A549 (cell line): ENCODE results near the gene DIP2A. TPM values are rescaled to one million over a fixed set of nuclear protein-coding genes. Genes with fewer than 3 reads are reported as not detected.

Source experiments
- ATAC-seq, 2 experiments: fragments of 200-7000 bp in 1 of 2; fragments of >200 bp in 1 of 2; cut with Nextera tagmentation in 1 of 2; cut with Tn5 transposase in 1 of 2; 3 replicates each; pipeline versions ENCODE4 v1.8.0 to v1.9.1; 2018 to 2020; ENCODE audit warnings: mild to moderate bottlenecking in 1 of 2, moderate library complexity in 1 of 2
- CTCF ChIA-PET: fragments of 300-600 bp; sonication (Branson Sonifier 250); formaldehyde crosslinking; extraction: SDS; loops from one replicate; lab custom pipeline; 2021; ENCODE audit warnings: antibody characterized with exemption, inconsistent platforms; lab: Yijun Ruan, JAX
- POLR2A ChIA-PET: fragments of 350-600 bp; formaldehyde crosslinking; extraction: SDS; loops from one replicate; lab custom pipeline; 2021; ENCODE audit warnings: antibody characterized with exemption, inconsistent platforms; lab: Yijun Ruan, JAX
- DNase-seq, 2 experiments: peaks; one replicate each; pipeline versions ENCODE4 v3.0.0 to v3.0.0-alpha.2; 2011 to 2016; ENCODE audit warnings: low read depth in 1 of 2, low spot score in 1 of 2
- FAIRE-seq: peaks from 2 replicates; lab custom pipeline; 2011; peaks lifted over from hg19 to GRCh38; lab: Jason Lieb, UNC
- H3K27ac ChIP-seq, 2 experiments: fragments of >200 bp; sonication (Bioruptor Twin); formaldehyde crosslinking; 3 replicates each; pipeline ENCODE4 v1.5.1; 2016 to 2017
- H3K4me1 ChIP-seq: fragments of >200 bp; sonication (Bioruptor Twin); formaldehyde crosslinking; 3 replicates; pipeline ENCODE4 v1.6.1; 2016
- H3K4me2 ChIP-seq: fragments of >200 bp; sonication (Bioruptor Twin); formaldehyde crosslinking; 3 replicates; pipeline ENCODE4 v1.6.1; 2016
- H3K4me3 ChIP-seq: fragments of >200 bp; sonication (Bioruptor Twin); formaldehyde crosslinking; 3 replicates; pipeline ENCODE4 v1.5.1; 2016
- H3K9me3 ChIP-seq: fragments of >200 bp; sonication (Bioruptor Twin); formaldehyde crosslinking; 3 replicates; pipeline ENCODE4 v1.6.1; 2016
- CEBPB ChIP-seq, 2 experiments: fragments of >200 bp in 1 of 2; sonication (Bioruptor Twin) in 1 of 2; formaldehyde crosslinking in 1 of 2; IDR thresholded peaks; 2 replicates each; pipeline ENCODE4 v1.6.1; 2012 to 2016
- EP300 ChIP-seq, 2 experiments: fragments of >200 bp; sonication (Bioruptor Twin); formaldehyde crosslinking; IDR thresholded peaks; 2 replicates in 1 of 2; 3 replicates in 1 of 2; pipeline ENCODE4 v1.6.1; 2016 to 2017
- FOSB ChIP-seq: fragments of 250-450 bp; sonication (Bioruptor Pico); IDR thresholded peaks from 2 replicates; pipeline ENCODE4 v1.5.0; 2020; ENCODE audit warnings: mild to moderate bottlenecking, moderate library complexity
- HDAC2 ChIP-seq: fragments of 200-600 bp; sonication (generic); IDR thresholded peaks from 2 replicates; pipeline ENCODE4 v1.6.1; 2016
- JUNB ChIP-seq: fragments of >200 bp; sonication (Bioruptor Twin); formaldehyde crosslinking; IDR thresholded peaks from 2 replicates; pipeline ENCODE4 v1.6.1; 2016
- MAFK ChIP-seq: fragments of 450-650 bp; IDR thresholded peaks from 2 replicates; pipeline ENCODE4 v1.6.1; 2014; ENCODE audit not compliant: partially characterized antibody
- MAZ ChIP-seq: fragments of 150-350 bp; IDR thresholded peaks from 2 replicates; pipeline ENCODE4 v1.6.1; 2014; ENCODE audit warnings: antibody characterized with exemption, low read depth, low read length, borderline replicate concordance
- MYC ChIP-seq: IDR thresholded peaks from 2 replicates; pipeline ENCODE4 v1.6.1; 2012; ENCODE audit warnings: mild to moderate bottlenecking, inconsistent platforms, low read length, improper control_type of control experiment, borderline replicate concordance
- NFE2L2 ChIP-seq: fragments of 150-350 bp; conservative IDR thresholded peaks from 2 replicates; pipeline ENCODE4 v1.6.1; 2014; ENCODE audit warnings: low read length
- NR3C1 ChIP-seq: fragments of >200 bp; sonication (Bioruptor Twin); formaldehyde crosslinking; IDR thresholded peaks from 3 replicates; pipeline ENCODE4 v1.6.1; 2017
- PHF8 ChIP-seq: fragments of 200-600 bp; sonication (generic); IDR thresholded peaks from 2 replicates; pipeline ENCODE4 v1.6.1; 2016; ENCODE audit warnings: low read depth, mild to moderate bottlenecking, antibody characterized with exemption, moderate library complexity, borderline replicate concordance
- POLR2A ChIP-seq: IDR thresholded peaks from 2 replicates; pipeline ENCODE4 v1.6.1; 2012; ENCODE audit warnings: mild to moderate bottlenecking, low read length
- RFX5 ChIP-seq: fragments of 450-650 bp; IDR thresholded peaks from 2 replicates; pipeline ENCODE4 v1.7.1; 2014; ENCODE audit warnings: antibody characterized with exemption, mild to moderate bottlenecking, moderate library complexity
- RNF2 ChIP-seq: fragments of 200-600 bp; sonication (generic); IDR thresholded peaks from 2 replicates; pipeline ENCODE4 v1.6.1; 2016; ENCODE audit warnings: low read depth, mild to moderate bottlenecking, antibody characterized with exemption, moderate library complexity, borderline replicate concordance
- SREBF2 ChIP-seq: fragments of 450-650 bp; IDR thresholded peaks from 2 replicates; pipeline ENCODE4 v1.6.1; 2014; ENCODE audit warnings: mild to moderate bottlenecking, moderate library complexity
- TFCP2L1 ChIP-seq: fragments of 250-450 bp; sonication (Bioruptor Pico); IDR thresholded peaks from 2 replicates; pipeline ENCODE4 v1.5.0; 2021; ENCODE audit warnings: mild to moderate bottlenecking
- ZC3H11A ChIP-seq: fragments of 450-650 bp; IDR thresholded peaks from 2 replicates; pipeline ENCODE4 v1.6.1; 2014; ENCODE audit warnings: antibody characterized with exemption, mild to moderate bottlenecking
- ZFP36 ChIP-seq: fragments of 450-650 bp; IDR thresholded peaks from 2 replicates; pipeline ENCODE4 v1.6.1; 2014; ENCODE audit warnings: borderline replicate concordance; ENCODE audit not compliant: partially characterized antibody
- ZNF302 ChIP-seq: fragments of 250-450 bp; sonication (Bioruptor Pico); IDR thresholded peaks from 2 replicates; pipeline ENCODE4 v1.9.0; 2021; ENCODE audit warnings: inconsistent platforms, mild to moderate bottlenecking, moderate library complexity
- WGBS: methylation state at CpG from one replicate; pipeline ENCODE4 v1.1.6; 2017; ENCODE audit errors: missing lambda C conversion rate; 5-methylcytosine and 5-hydroxymethylcytosine counted together
- polyA plus RNA-seq, 4 experiments: library from polyadenylated mRNA; depleted of rRNA in 3 of 4; stranded (reverse); fragments of >200 nt; fragmentation: RNase III in 1 of 4; extraction: RNeasy Plus Mini Kit Qiagen cat#74134 plus additional on column Dnase treatment in 1 of 4; gene quantifications; 2 replicates in 3 of 4; 3 replicates in 1 of 4; pipeline ENCODE4 v1.2.3, GENCODE V29; 2011 to 2017
- TF ChIP-seq, protein P1 (sequence below): fragments of 250-450 bp; sonication (Bioruptor Pico); IDR thresholded peaks from 2 replicates; pipeline ENCODE4 v1.5.0; 2020; ENCODE audit warnings: low read depth, mild to moderate bottlenecking, moderate library complexity
- TF ChIP-seq, protein P2 (sequence below): fragments of 150-350 bp; IDR thresholded peaks from 2 replicates; pipeline ENCODE4 v1.6.1; 2014; ENCODE audit warnings: low read depth, mild to moderate bottlenecking, low read length
- TF ChIP-seq, protein P3 (sequence below): fragments of 250-450 bp; sonication (Bioruptor Pico); IDR thresholded peaks from 2 replicates; pipeline ENCODE4 v1.5.0; 2021; ENCODE audit warnings: mild to moderate bottlenecking, moderate library complexity, borderline replicate concordance

Gene DIP2A
- polyA plus RNA-seq, 2 of the 4 experiments (the other 2 are of a cell fraction), result 13.3 to 18.4 TPM

DNA sequence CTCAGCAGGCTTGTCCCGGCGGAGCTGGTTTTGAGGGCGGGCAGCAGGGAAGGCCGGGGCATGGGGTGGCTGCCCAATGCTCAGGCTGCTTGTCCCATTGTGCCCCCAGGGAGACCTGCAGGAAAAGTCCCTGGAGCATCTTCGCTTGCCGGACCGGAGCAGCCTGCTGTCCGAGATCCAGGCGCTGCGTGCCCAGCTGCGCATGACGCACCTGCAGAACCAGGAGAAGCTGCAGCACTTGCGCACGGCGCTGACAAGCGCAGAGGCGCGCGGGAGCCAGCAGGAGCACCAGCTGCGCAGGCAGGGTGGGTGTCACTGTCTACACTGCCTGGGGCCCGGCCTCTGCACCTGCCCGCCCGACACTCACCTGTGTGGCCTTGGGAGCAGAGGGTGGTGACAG is 30.4 kb upstream of the DIP2A start:
- POLR2A ChIA-PET, result no interaction called here
- FAIRE-seq (no peak), ATAC-seq (no peak)

DNA sequence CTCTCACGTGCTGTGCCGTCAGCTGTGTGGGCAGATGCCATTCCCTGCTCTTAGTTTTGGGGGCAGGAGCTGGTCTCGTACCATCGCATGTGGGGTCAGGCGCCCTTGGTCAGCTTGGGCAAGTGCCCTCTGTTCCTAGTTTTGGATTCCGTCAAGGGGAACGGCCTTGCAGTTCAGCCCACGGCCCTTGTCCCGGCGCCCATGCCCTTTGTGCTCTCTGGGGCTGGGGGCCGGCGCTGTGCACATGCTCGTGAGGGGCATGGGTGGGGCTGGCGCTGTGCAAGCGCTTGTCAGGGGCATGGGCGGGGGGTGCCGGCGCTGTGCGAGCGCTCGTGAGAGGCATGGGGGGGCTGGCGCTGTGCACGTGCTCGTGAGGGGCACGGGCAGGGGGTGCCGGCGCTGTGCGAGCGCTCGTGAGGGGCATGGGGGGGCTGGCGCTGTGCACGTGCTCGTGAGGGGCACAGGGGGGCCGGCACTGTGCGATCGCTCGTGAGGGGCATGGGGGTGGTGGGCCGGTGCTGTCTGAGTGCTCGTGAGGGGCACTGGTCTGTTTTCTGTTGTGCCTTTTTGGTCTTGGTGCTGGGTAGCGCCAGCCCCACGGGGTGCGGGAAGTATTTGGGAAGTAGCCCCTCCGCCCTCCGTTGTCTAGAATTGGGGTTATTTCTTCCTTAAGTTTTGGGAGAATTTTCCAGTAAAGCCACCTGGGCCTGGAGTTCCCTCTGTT is 29.5 kb upstream of the DIP2A start:
- Histone ChIP-seq H3K9me3 (no peaks in the 10 kb centered on the region), H3K27ac (no peak overlapping the region), H3K4me1 (no peaks in the 10 kb centered on the region), H3K4me3 (no peak overlapping the region), H3K4me2 (no peak overlapping the region)
- no peak for FAIRE-seq
- ChIA-PET POLR2A (no interaction called here), CTCF (no interaction called here)
- WGBS, result 96% methylated on average over 9 of the region's 44 CpGs
- ATAC-seq, result no peak
- no peak for TF ChIP-seq ZNF302 (CRISPR knock-in tag)
- TF ChIP-seq, protein P1, sequence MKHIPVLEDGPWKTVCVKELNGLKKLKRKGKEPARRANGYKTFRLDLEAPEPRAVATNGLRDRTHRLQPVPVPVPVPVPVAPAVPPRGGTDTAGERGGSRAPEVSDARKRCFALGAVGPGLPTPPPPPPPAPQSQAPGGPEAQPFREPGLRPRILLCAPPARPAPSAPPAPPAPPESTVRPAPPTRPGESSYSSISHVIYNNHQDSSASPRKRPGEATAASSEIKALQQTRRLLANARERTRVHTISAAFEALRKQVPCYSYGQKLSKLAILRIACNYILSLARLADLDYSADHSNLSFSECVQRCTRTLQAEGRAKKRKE, result no peak
- TF ChIP-seq, protein P2, sequence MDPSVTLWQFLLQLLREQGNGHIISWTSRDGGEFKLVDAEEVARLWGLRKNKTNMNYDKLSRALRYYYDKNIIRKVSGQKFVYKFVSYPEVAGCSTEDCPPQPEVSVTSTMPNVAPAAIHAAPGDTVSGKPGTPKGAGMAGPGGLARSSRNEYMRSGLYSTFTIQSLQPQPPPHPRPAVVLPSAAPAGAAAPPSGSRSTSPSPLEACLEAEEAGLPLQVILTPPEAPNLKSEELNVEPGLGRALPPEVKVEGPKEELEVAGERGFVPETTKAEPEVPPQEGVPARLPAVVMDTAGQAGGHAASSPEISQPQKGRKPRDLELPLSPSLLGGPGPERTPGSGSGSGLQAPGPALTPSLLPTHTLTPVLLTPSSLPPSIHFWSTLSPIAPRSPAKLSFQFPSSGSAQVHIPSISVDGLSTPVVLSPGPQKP, result no peak
- TF ChIP-seq CEBPB (IDR thresholded peaks at IDR 0.05), result no peak
- no peak for TF ChIP-seq HDAC2
- TF ChIP-seq MAZ, result no peak
- TF ChIP-seq RFX5, result no peak
- TF ChIP-seq EP300 (IDR thresholded peaks at IDR 0.05), result no peak
- no peak for TF ChIP-seq NFE2L2
- TF ChIP-seq FOSB (CRISPR knock-in tag), result no peak
- TF ChIP-seq ZFP36, result no peak
- no peak for TF ChIP-seq POLR2A
- TF ChIP-seq PHF8, result no peak
- TF ChIP-seq MAFK, result no peak
- no peak for TF ChIP-seq MYC
- TF ChIP-seq TFCP2L1 (CRISPR knock-in tag), result no peak
- DNase-seq, result no peak

More for the DNA sequence above, 30.4 kb upstream of the DIP2A start:
- Histone ChIP-seq H3K4me1 (no peaks in the 10 kb centered on the region), H3K9me3 (no peaks in the 10 kb centered on the region), H3K4me3 (no peak overlapping the region), H3K4me2 (no peak overlapping the region), H3K27ac (no peak overlapping the region)
- no peak for DNase-seq
- no peak for TF ChIP-seq RNF2
- no peak for TF ChIP-seq ZC3H11A
- TF ChIP-seq, protein P3, sequence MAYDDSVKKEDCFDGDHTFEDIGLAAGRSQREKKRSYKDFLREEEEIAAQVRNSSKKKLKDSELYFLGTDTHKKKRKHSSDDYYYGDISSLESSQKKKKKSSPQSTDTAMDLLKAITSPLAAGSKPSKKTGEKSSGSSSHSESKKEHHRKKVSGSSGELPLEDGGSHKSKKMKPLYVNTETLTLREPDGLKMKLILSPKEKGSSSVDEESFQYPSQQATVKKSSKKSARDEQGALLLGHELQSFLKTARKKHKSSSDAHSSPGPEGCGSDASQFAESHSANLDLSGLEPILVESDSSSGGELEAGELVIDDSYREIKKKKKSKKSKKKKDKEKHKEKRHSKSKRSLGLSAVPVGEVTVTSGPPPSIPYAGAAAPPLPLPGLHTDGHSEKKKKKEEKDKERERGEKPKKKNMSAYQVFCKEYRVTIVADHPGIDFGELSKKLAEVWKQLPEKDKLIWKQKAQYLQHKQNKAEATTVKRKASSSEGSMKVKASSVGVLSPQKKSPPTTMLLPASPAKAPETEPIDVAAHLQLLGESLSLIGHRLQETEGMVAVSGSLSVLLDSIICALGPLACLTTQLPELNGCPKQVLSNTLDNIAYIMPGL (CRISPR knock-in tag), result no peak
- no peak for TF ChIP-seq SREBF2
- no peak for TF ChIP-seq MYC
- no peak for TF ChIP-seq JUNB
- no peak for TF ChIP-seq NR3C1
- whole genome bisulfite sequencing, result 96% methylated on average over 9 of the region's 23 CpGs
- CTCF ChIA-PET, result no interaction called here
